WERI-Rb-1 (cell line): ENCODE data around the gene BCL2L14.
"Not testable (repeated sequence)": the region's sequence is repeated elsewhere in the genome, so short reads cannot be mapped to it uniquely, and the experiment has no call there.

Source experiments
- DNase-seq: peaks from one replicate; pipeline ENCODE4 v3.0.0-alpha.2; 2020
- H3K27ac ChIP-seq: fragments of 250-450 bp; sonication (Bioruptor Pico); 2 replicates; pipeline ENCODE4 v1.5.1; 2020; ENCODE audit warnings: mild to moderate bottlenecking, moderate library complexity
- H3K27me3 ChIP-seq: fragments of 250-450 bp; sonication (Bioruptor Pico); 2 replicates; pipeline ENCODE4 v1.5.1; 2021; ENCODE audit warnings: mild to moderate bottlenecking, low read depth, moderate library complexity; ENCODE audit not compliant: insufficient read depth, severe bottlenecking
- H3K36me3 ChIP-seq: fragments of 250-450 bp; sonication (Bioruptor Pico); 2 replicates; pipeline ENCODE4 v1.5.1; 2020; ENCODE audit warnings: mild to moderate bottlenecking, moderate library complexity
- H3K4me3 ChIP-seq: 2 replicates; pipeline ENCODE4 v1.5.1; 2011; ENCODE audit warnings: low read depth, mild to moderate bottlenecking, control low read depth, low read length
- H3K9me3 ChIP-seq: fragments of 250-450 bp; sonication (Bioruptor Pico); 2 replicates; pipeline ENCODE4 v1.5.1; 2021; ENCODE audit warnings: mild to moderate bottlenecking, moderate library complexity; ENCODE audit not compliant: severe bottlenecking
- CTCF ChIP-seq: IDR thresholded peaks from 2 replicates; pipeline ENCODE4 v1.5.1; 2011; ENCODE audit warnings: low read depth, mild to moderate bottlenecking, control low read depth, inconsistent platforms, low read length

The BCL2L14 gene

GRCh38 chr12:12133259-12133658, 62.5 kb downstream of the BCL2L14 start:
- H3K36me3 ChIP-seq: peaks cover 17% of the 10 kb centered on the region
- H3K27me3 ChIP-seq: no peaks in the 10 kb centered on the region
- no peak overlapping the region for H3K4me3 ChIP-seq
- TF ChIP-seq CTCF: no peak
- H3K9me3 ChIP-seq: no peaks in the 10 kb centered on the region
- H3K27ac ChIP-seq: no peak overlapping the region
- DNase-seq: no peak

- H3K27me3 ChIP-seq: no peaks in the 10 kb centered on the region
- TF ChIP-seq CTCF: no peak
- DNase-seq: no peak
- no peak overlapping the region for H3K27ac ChIP-seq
- H3K4me3 ChIP-seq: no peak overlapping the region
- no peaks in the 10 kb centered on the region for H3K9me3 ChIP-seq
- H3K36me3 ChIP-seq: peaks cover 17% of the 10 kb centered on the region
Observed at GRCh38 chr12:12133785-12134184, 63.0 kb downstream of the BCL2L14 start.

- no peak overlapping the region for H3K4me3 ChIP-seq
- no peak overlapping the region for H3K27ac ChIP-seq
- H3K9me3 ChIP-seq: no peaks in the 10 kb centered on the region
- H3K36me3 ChIP-seq: peaks cover 7% of the 10 kb centered on the region
- DNase-seq: no peak
- no peak for TF ChIP-seq CTCF
- H3K27me3 ChIP-seq: no peaks in the 10 kb centered on the region
Observed at GRCh38 chr12:12138203-12139154, 67.7 kb downstream of the BCL2L14 start.

- H3K36me3 ChIP-seq: peaks cover 4% of the 10 kb centered on the region
- no peaks in the 10 kb centered on the region for H3K9me3 ChIP-seq
- DNase-seq: no peak
- H3K4me3 ChIP-seq: no peak overlapping the region
- TF ChIP-seq CTCF: no peak
- no peak overlapping the region for H3K27ac ChIP-seq
- H3K27me3 ChIP-seq: no peaks in the 10 kb centered on the region
Observed at GRCh38 chr12:12141000-12141399, 70.3 kb downstream of the BCL2L14 start.

GRCh38 chr12:12144531-12144930, 73.8 kb downstream of the BCL2L14 start:
- H3K9me3 ChIP-seq, H3K4me3 ChIP-seq, H3K27ac ChIP-seq, H3K27me3 ChIP-seq, DNase-seq: not testable (repeated sequence)
- H3K36me3 ChIP-seq: peaks cover 29% of the 10 kb centered on the region

- H3K36me3 ChIP-seq: peaks cover 39% of the 10 kb centered on the region
Observed at GRCh38 chr12:12147111-12147510, 76.4 kb downstream of the BCL2L14 start.

More at GRCh38 chr12:12147111-12147510, 76.4 kb downstream of the BCL2L14 start:
- no peak overlapping the region for H3K4me3 ChIP-seq
- no peak for DNase-seq
- TF ChIP-seq CTCF: no peak
- H3K27me3 ChIP-seq: no peaks in the 10 kb centered on the region
- no peak overlapping the region for H3K27ac ChIP-seq
- no peaks in the 10 kb centered on the region for H3K9me3 ChIP-seq
